ENCODE data around the gene PLXNA4.

PLXNA4 gene

GRCh38 chr7:132351954-132352499 lies 224.2 kb downstream of the PLXNA4 start:
- no peak for TF ChIP-seq CTCF (IDR thresholded peaks at IDR 0.05; ENCODE audit: low read depth, low read length)
- DNase-seq (ENCODE audit: extremely low read depth, low read depth): no peak

- no peak for DNase-seq (ENCODE audit: extremely low read depth, low read depth)
- TF ChIP-seq CTCF (IDR thresholded peaks at IDR 0.05; ENCODE audit: low read depth, low read length): no peak
These were observed 225.5 kb downstream of the PLXNA4 start for GRCh38 chr7:132350741-132351140.

GRCh38 chr7:132349075-132349474 lies 227.2 kb downstream of the PLXNA4 start:
- DNase-seq (ENCODE audit: extremely low read depth, low read depth): no peak
- TF ChIP-seq CTCF (IDR thresholded peaks at IDR 0.05; ENCODE audit: low read depth, low read length): no peak

- TF ChIP-seq CTCF (IDR thresholded peaks at IDR 0.05; ENCODE audit: low read depth, low read length): no peak
- no peak for DNase-seq (ENCODE audit: extremely low read depth, low read depth)
These were observed 227.9 kb downstream of the PLXNA4 start for GRCh38 chr7:132348341-132348740.

- DNase-seq (ENCODE audit: extremely low read depth, low read depth): no peak
- no peak for TF ChIP-seq CTCF (IDR thresholded peaks at IDR 0.05; ENCODE audit: low read depth, low read length)
These were observed 228.4 kb downstream of the PLXNA4 start for GRCh38 chr7:132347858-132348257.

GRCh38 chr7:132347123-132347522 lies 229.1 kb downstream of the PLXNA4 start:
- TF ChIP-seq CTCF (IDR thresholded peaks at IDR 0.05; ENCODE audit: low read depth, low read length): no peak
- no peak for DNase-seq (ENCODE audit: extremely low read depth, low read depth)

- TF ChIP-seq CTCF (IDR thresholded peaks at IDR 0.05; ENCODE audit: low read depth, low read length): no peak
- DNase-seq (ENCODE audit: extremely low read depth, low read depth): no peak
These were observed 230.6 kb downstream of the PLXNA4 start for GRCh38 chr7:132345543-132346129.
